Measurements from ENCODE around the gene GORASP1.
"Not testable (repeated sequence)": the region's sequence is repeated elsewhere in the genome, so short reads cannot be mapped to it uniquely, and the experiment has no call there.

Gene GORASP1

GRCh38 chr3:39082666-39083313 lies 24.6 kb downstream of the GORASP1 start:
- Histone ChIP-seq H3K27ac (no peak overlapping the region), H3K9ac (no peak overlapping the region), H3K9me3 (no peaks in the 10 kb centered on the region), H3K36me3 (peaks cover 72% of the 10 kb centered on the region), H4K20me1 (no peaks in the 10 kb centered on the region; the same call in 1 of the 2 replicates), H3K4me2 (no peak overlapping the region), H3K4me3 (no peak overlapping the region), H3K4me1 (peaks cover 29% of the 10 kb centered on the region), H3K27me3 (no peaks in the 10 kb centered on the region)
- no peak for TF ChIP-seq Cebpa-rat (IDR thresholded peaks at IDR 0.05)

GRCh38 chr3:39080026-39080425 lies 27.4 kb downstream of the GORASP1 start:
- Histone ChIP-seq H3K4me1 (peaks cover 10% of the 10 kb centered on the region; the same call in 1 of the 2 replicates), H3K36me3 (peaks cover 77% of the 10 kb centered on the region), H3K27ac (no peak overlapping the region), H4K20me1 (no peaks in the 10 kb centered on the region), H3K9ac (no peak overlapping the region), H3K9me3 (no peaks in the 10 kb centered on the region), H3K4me2 (no peak overlapping the region), H3K4me3 (no peak overlapping the region), H3K27me3 (no peaks in the 10 kb centered on the region)
- no peak for TF ChIP-seq Cebpa-rat (IDR thresholded peaks at IDR 0.05)

GRCh38 chr3:39079530-39079929 lies 27.9 kb downstream of the GORASP1 start:
- no peaks in the 10 kb centered on the region for H4K20me1 ChIP-seq
- H3K9ac ChIP-seq, result no peak overlapping the region
- H3K4me2 ChIP-seq, result no peak overlapping the region
- no peak for TF ChIP-seq Cebpa-rat (IDR thresholded peaks at IDR 0.05)
- H3K36me3 ChIP-seq, result peaks cover 78% of the 10 kb centered on the region
- H3K27me3 ChIP-seq, result no peaks in the 10 kb centered on the region
- no peaks in the 10 kb centered on the region for H3K9me3 ChIP-seq
- no peak overlapping the region for H3K27ac ChIP-seq
- peaks cover 10% of the 10 kb centered on the region; the same call in 1 of the 2 replicates for H3K4me1 ChIP-seq
- H3K4me3 ChIP-seq, result no peak overlapping the region

- H3K27ac ChIP-seq, result no peak overlapping the region
- no peaks in the 10 kb centered on the region for H3K27me3 ChIP-seq
- H3K4me2 ChIP-seq, result no peak overlapping the region
- peaks cover 10% of the 10 kb centered on the region; the same call in 1 of the 2 replicates for H3K4me1 ChIP-seq
- peaks cover 88% of the 10 kb centered on the region for H3K36me3 ChIP-seq
- no peaks in the 10 kb centered on the region for H4K20me1 ChIP-seq
- no peaks in the 10 kb centered on the region for H3K9me3 ChIP-seq
- H3K4me3 ChIP-seq, result no peak overlapping the region
- H3K9ac ChIP-seq, result no peak overlapping the region
- no peak for TF ChIP-seq Cebpa-rat (IDR thresholded peaks at IDR 0.05)
Observed at GRCh38 chr3:39075910-39076309, 31.5 kb downstream of the GORASP1 start.

GRCh38 chr3:39068556-39068955 lies 38.9 kb downstream of the GORASP1 start:
- H3K27me3 ChIP-seq, result no peaks in the 10 kb centered on the region
- peaks cover 78% of the 10 kb centered on the region for H3K36me3 ChIP-seq
- no peak overlapping the region for H3K4me2 ChIP-seq
- no peaks in the 10 kb centered on the region for H3K4me1 ChIP-seq
- H3K9ac ChIP-seq, result no peak overlapping the region
- no peak overlapping the region for H3K27ac ChIP-seq
- H4K20me1 ChIP-seq, result peaks cover 26% of the 10 kb centered on the region
- TF ChIP-seq Cebpa-rat (IDR thresholded peaks at IDR 0.05), result no peak
- no peaks in the 10 kb centered on the region for H3K9me3 ChIP-seq
- no peak overlapping the region for H3K4me3 ChIP-seq

GRCh38 chr3:39067286-39067685 lies 40.1 kb downstream of the GORASP1 start:
- H3K36me3 ChIP-seq, result peaks cover 67% of the 10 kb centered on the region

GRCh38 chr3:39065197-39065596 lies 42.2 kb downstream of the GORASP1 start:
- peaks cover 51% of the 10 kb centered on the region for H3K36me3 ChIP-seq
- no peak overlapping the region for H3K4me2 ChIP-seq
- no peak overlapping the region for H3K4me3 ChIP-seq
- H3K27ac ChIP-seq, result no peak overlapping the region
- TF ChIP-seq Cebpa-rat (IDR thresholded peaks at IDR 0.05), result no peak
- peaks cover 6% of the 10 kb centered on the region for H3K9me3 ChIP-seq
- peaks cover 42% of the 10 kb centered on the region for H4K20me1 ChIP-seq
- H3K9ac ChIP-seq, result no peak overlapping the region
- no peaks in the 10 kb centered on the region for H3K27me3 ChIP-seq
- H3K4me1 ChIP-seq, result no peaks in the 10 kb centered on the region

More at GRCh38 chr3:39067286-39067685, 40.1 kb downstream of the GORASP1 start:
- H3K27ac ChIP-seq, result no peak overlapping the region
- TF ChIP-seq Cebpa-rat (IDR thresholded peaks at IDR 0.05), result no peak
- peaks cover 38% of the 10 kb centered on the region for H4K20me1 ChIP-seq
- H3K4me1 ChIP-seq, result no peaks in the 10 kb centered on the region
- no peak overlapping the region for H3K4me3 ChIP-seq
- no peak overlapping the region for H3K4me2 ChIP-seq
- no peak overlapping the region for H3K9ac ChIP-seq
- no peaks in the 10 kb centered on the region for H3K9me3 ChIP-seq
- no peaks in the 10 kb centered on the region for H3K27me3 ChIP-seq

- H3K9ac ChIP-seq, result no peak overlapping the region
- no peaks in the 10 kb centered on the region for H3K27me3 ChIP-seq
- no peaks in the 10 kb centered on the region for H3K4me1 ChIP-seq
- H4K20me1 ChIP-seq, result peaks cover 42% of the 10 kb centered on the region
- H3K36me3 ChIP-seq, result peaks cover 46% of the 10 kb centered on the region
- no peak overlapping the region for H3K4me3 ChIP-seq
- no peak overlapping the region for H3K4me2 ChIP-seq
- peaks cover 8% of the 10 kb centered on the region for H3K9me3 ChIP-seq
- no peak overlapping the region for H3K27ac ChIP-seq
- TF ChIP-seq Cebpa-rat (IDR thresholded peaks at IDR 0.05), result no peak
Observed at GRCh38 chr3:39064646-39065045, 42.8 kb downstream of the GORASP1 start.

- H3K4me2 ChIP-seq, result no peak overlapping the region
- no peak overlapping the region for H3K4me3 ChIP-seq
- no peak overlapping the region for H3K9ac ChIP-seq
- no peaks in the 10 kb centered on the region for H3K27me3 ChIP-seq
- H3K27ac ChIP-seq, result no peak overlapping the region
- H4K20me1 ChIP-seq, result peaks cover 55% of the 10 kb centered on the region
- no peaks in the 10 kb centered on the region for H3K4me1 ChIP-seq
- H3K9me3 ChIP-seq, result peaks cover 8% of the 10 kb centered on the region
- TF ChIP-seq Cebpa-rat (IDR thresholded peaks at IDR 0.05), result no peak
- H3K36me3 ChIP-seq, result peaks cover 39% of the 10 kb centered on the region
Observed at GRCh38 chr3:39063143-39063542, 44.3 kb downstream of the GORASP1 start.

- H3K27me3 ChIP-seq, result no peaks in the 10 kb centered on the region
- no peak overlapping the region for H3K9ac ChIP-seq
- no peak overlapping the region for H3K4me2 ChIP-seq
- no peak for TF ChIP-seq Cebpa-rat (IDR thresholded peaks at IDR 0.05)
- H3K4me3 ChIP-seq, result no peak overlapping the region
- peaks cover 64% of the 10 kb centered on the region for H4K20me1 ChIP-seq
- H3K4me1 ChIP-seq, result no peaks in the 10 kb centered on the region
- H3K27ac ChIP-seq, result no peak overlapping the region
- H3K36me3 ChIP-seq, result peaks cover 34% of the 10 kb centered on the region
- peaks cover 8% of the 10 kb centered on the region for H3K9me3 ChIP-seq
Observed at GRCh38 chr3:39062180-39062579, 45.2 kb downstream of the GORASP1 start.

- H3K36me3 ChIP-seq, result peaks cover 25% of the 10 kb centered on the region
- not testable (repeated sequence) for H3K27ac ChIP-seq, H3K4me1 ChIP-seq, H3K4me2 ChIP-seq, H3K9me3 ChIP-seq, H3K9ac ChIP-seq, H3K4me3 ChIP-seq, H3K27me3 ChIP-seq
- H4K20me1 ChIP-seq, result peaks cover 74% of the 10 kb centered on the region
Observed at GRCh38 chr3:39061228-39061627, 46.2 kb downstream of the GORASP1 start.
